ENCODE measurements around the gene CLBA1. TPM values are rescaled to one million over a fixed set of nuclear protein-coding genes. Genes with fewer than 3 reads are reported as not detected.

Gene CLBA1
- polyA plus RNA-seq, 2 of the 4 experiments (the other 2 are of a cell fraction) = 11.5 to 12.0 TPM

DNA sequence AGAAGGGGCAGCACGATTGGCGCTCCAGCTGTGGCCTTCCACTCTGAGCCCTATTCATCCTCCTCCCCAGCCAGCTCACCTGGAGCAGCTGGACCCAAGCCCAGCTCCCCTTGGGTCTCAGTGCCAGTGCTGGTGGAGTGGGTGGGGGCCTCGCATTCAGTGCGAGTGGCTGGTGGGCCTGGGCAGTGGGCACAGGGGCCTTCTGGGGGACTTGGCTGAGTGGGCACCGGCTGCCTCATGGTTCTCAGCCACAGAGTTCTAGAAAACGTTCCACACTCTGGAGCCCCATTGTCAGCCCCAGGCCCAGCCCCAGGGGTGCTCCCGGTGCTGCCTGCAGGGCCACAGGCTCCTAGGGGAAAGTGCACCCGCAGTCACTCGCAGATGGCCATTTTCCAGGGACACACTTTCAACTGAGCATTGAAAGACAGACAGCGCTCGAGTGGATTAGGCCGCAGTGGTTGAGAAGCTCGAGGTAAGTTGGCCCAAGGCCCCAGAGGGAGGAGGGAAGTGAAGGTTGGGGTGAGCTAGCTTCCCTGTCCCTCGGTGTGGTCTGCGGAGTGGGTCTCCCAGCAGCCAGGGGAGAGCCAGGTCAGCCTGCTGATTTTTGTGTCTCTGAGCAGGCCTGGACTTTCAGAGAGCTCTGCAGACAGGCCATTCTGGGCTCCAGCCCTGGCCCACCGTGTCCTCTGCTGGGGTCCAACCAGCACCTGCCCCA is 3.8 kb downstream of the CLBA1 start:
- Histone ChIP-seq H3K4me1 (peaks cover 12% of the 10 kb centered on the region; the same call in 2 of the 3 replicates), H3K9me3 (no peaks in the 10 kb centered on the region), H3K4me3 (no peak overlapping the region), H3K27ac (no peak overlapping the region), H3K4me2 (no peak overlapping the region)
- ChIA-PET CTCF (interaction anchor here (0.9 to 2.2 kb wide), 8 partner anchors 10 to 75 kb away, joined by 3 to 12 read pairs (median 4); no protein-coding TSS in a partner anchor), POLR2A (interaction anchor here (0.7 kb wide), 1 partner anchor 10 kb away, joined by 3 read pairs; no protein-coding TSS in a partner anchor)
- WGBS (ENCODE audit: missing lambda C conversion rate) = 89% methylated on average over 13 of the region's 16 CpGs
- ATAC-seq (no peak), DNase-seq (ENCODE audit: low read depth in 1 of 2, low spot score in 1 of 2) (no peak), FAIRE-seq (no peak)
- TF ChIP-seq ZFP36 (IDR thresholded peaks at IDR 0.05; ENCODE audit: borderline replicate concordance, partially characterized antibody) = no peak
- TF ChIP-seq JUN (IDR thresholded peaks at IDR 0.05) = no peak
- no peak for TF ChIP-seq GATA3 (IDR thresholded peaks at IDR 0.05; ENCODE audit: borderline replicate concordance)
- no peak for TF ChIP-seq SMC3 (IDR thresholded peaks at IDR 0.05)
- no peak for TF ChIP-seq FOSL2 (IDR thresholded peaks at IDR 0.05)
- TF ChIP-seq FOSL2 (CRISPR knock-in tag; IDR thresholded peaks at IDR 0.05) = no peak
- TF ChIP-seq HOXA7 (CRISPR knock-in tag; IDR thresholded peaks at IDR 0.05) = no peak
- no peak for TF ChIP-seq SREBF2 (IDR thresholded peaks at IDR 0.05)
- TF ChIP-seq EHF (CRISPR knock-in tag; IDR thresholded peaks at IDR 0.05) = no peak
- TF ChIP-seq RAD21 (conservative IDR thresholded peaks at IDR 0.05 in 1 of 2, IDR thresholded peaks at IDR 0.05 in 1 of 2) = no peak
- no peak for TF ChIP-seq RARB (CRISPR knock-in tag; IDR thresholded peaks at IDR 0.05)
- TF ChIP-seq, protein P1, sequence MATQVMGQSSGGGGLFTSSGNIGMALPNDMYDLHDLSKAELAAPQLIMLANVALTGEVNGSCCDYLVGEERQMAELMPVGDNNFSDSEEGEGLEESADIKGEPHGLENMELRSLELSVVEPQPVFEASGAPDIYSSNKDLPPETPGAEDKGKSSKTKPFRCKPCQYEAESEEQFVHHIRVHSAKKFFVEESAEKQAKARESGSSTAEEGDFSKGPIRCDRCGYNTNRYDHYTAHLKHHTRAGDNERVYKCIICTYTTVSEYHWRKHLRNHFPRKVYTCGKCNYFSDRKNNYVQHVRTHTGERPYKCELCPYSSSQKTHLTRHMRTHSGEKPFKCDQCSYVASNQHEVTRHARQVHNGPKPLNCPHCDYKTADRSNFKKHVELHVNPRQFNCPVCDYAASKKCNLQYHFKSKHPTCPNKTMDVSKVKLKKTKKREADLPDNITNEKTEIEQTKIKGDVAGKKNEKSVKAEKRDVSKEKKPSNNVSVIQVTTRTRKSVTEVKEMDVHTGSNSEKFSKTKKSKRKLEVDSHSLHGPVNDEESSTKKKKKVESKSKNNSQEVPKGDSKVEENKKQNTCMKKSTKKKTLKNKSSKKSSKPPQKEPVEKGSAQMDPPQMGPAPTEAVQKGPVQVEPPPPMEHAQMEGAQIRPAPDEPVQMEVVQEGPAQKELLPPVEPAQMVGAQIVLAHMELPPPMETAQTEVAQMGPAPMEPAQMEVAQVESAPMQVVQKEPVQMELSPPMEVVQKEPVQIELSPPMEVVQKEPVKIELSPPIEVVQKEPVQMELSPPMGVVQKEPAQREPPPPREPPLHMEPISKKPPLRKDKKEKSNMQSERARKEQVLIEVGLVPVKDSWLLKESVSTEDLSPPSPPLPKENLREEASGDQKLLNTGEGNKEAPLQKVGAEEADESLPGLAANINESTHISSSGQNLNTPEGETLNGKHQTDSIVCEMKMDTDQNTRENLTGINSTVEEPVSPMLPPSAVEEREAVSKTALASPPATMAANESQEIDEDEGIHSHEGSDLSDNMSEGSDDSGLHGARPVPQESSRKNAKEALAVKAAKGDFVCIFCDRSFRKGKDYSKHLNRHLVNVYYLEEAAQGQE (IDR thresholded peaks at IDR 0.05) = no peak
- no peak for TF ChIP-seq MYC (IDR thresholded peaks at IDR 0.05; ENCODE audit: borderline replicate concordance, low read length)
- no peak for TF ChIP-seq NPAS2 (CRISPR knock-in tag; IDR thresholded peaks at IDR 0.05; ENCODE audit: borderline replicate concordance)
- no peak for TF ChIP-seq MAZ (IDR thresholded peaks at IDR 0.05; ENCODE audit: borderline replicate concordance, low read depth, low read length)
- TF ChIP-seq, protein P2, sequence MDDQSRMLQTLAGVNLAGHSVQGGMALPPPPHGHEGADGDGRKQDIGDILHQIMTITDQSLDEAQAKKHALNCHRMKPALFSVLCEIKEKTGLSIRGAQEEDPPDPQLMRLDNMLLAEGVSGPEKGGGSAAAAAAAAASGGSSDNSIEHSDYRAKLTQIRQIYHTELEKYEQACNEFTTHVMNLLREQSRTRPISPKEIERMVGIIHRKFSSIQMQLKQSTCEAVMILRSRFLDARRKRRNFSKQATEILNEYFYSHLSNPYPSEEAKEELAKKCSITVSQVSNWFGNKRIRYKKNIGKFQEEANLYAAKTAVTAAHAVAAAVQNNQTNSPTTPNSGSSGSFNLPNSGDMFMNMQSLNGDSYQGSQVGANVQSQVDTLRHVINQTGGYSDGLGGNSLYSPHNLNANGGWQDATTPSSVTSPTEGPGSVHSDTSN (IDR thresholded peaks at IDR 0.05) = no peak
- no peak for TF ChIP-seq ZSCAN20 (CRISPR knock-in tag; IDR thresholded peaks at IDR 0.05)

DNA sequence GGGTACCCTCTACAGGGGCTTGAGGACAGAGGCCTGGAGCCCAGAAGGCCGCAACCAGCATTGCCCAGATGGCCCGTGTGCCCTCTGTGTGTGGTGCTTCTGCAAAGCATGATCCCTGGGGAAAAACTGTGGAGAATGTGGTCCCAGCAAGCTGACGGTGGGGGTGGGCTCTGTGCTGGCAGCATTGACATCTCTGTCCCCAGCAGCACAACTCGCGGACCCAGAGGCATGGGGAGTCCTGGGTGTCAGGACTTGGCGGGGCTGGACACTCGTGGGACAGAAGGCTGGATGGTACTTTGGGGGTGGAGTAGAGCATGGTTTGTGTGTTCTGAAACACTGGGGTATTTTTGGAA is 4.3 kb downstream of the CLBA1 start:
- 84% methylated on average over 5 of the region's 7 CpGs for WGBS (ENCODE audit: missing lambda C conversion rate)
- POLR2A ChIA-PET = no interaction called here
- no peak for FAIRE-seq

More for the DNA sequence above, 4.3 kb downstream of the CLBA1 start:
- CTCF ChIA-PET = interaction anchor here (0.9 to 2.2 kb wide), 7 partner anchors 9 to 56 kb away, joined by 3 to 12 read pairs (median 4); no protein-coding TSS in a partner anchor
- Histone ChIP-seq H3K4me2 (no peak overlapping the region), H3K9me3 (no peaks in the 10 kb centered on the region), H3K4me3 (no peak overlapping the region), H3K27ac (no peak overlapping the region), H3K4me1 (peaks cover 12% of the 10 kb centered on the region; the same call in 2 of the 3 replicates)
- DNase-seq (ENCODE audit: low read depth in 1 of 2, low spot score in 1 of 2) = no peak
- no peak for TF ChIP-seq RFX5 (IDR thresholded peaks at IDR 0.05)
- TF ChIP-seq HOXB5 (CRISPR knock-in tag; IDR thresholded peaks at IDR 0.05) = no peak
- TF ChIP-seq TP53 (CRISPR knock-in tag; IDR thresholded peaks at IDR 0.05) = no peak
- no peak for TF ChIP-seq GATA3 (IDR thresholded peaks at IDR 0.05; ENCODE audit: borderline replicate concordance)
- no peak for TF ChIP-seq EHF (CRISPR knock-in tag; IDR thresholded peaks at IDR 0.05)
- no peak for TF ChIP-seq RNF2 (IDR thresholded peaks at IDR 0.05; ENCODE audit: borderline replicate concordance, low read depth)
- no peak for TF ChIP-seq FOSB (CRISPR knock-in tag; IDR thresholded peaks at IDR 0.05)
- TF ChIP-seq JUN (IDR thresholded peaks at IDR 0.05) = no peak
- no peak for TF ChIP-seq MAZ (IDR thresholded peaks at IDR 0.05; ENCODE audit: borderline replicate concordance, low read depth, low read length)
- TF ChIP-seq, protein P3, sequence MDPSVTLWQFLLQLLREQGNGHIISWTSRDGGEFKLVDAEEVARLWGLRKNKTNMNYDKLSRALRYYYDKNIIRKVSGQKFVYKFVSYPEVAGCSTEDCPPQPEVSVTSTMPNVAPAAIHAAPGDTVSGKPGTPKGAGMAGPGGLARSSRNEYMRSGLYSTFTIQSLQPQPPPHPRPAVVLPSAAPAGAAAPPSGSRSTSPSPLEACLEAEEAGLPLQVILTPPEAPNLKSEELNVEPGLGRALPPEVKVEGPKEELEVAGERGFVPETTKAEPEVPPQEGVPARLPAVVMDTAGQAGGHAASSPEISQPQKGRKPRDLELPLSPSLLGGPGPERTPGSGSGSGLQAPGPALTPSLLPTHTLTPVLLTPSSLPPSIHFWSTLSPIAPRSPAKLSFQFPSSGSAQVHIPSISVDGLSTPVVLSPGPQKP (IDR thresholded peaks at IDR 0.05; ENCODE audit: low read depth, low read length) = no peak
- TF ChIP-seq EHMT2 (IDR thresholded peaks at IDR 0.05; ENCODE audit: low read depth) = no peak
- TF ChIP-seq MYC (IDR thresholded peaks at IDR 0.05; ENCODE audit: borderline replicate concordance, low read length) = no peak
- no peak for TF ChIP-seq CEBPB (IDR thresholded peaks at IDR 0.05)
- ATAC-seq = no peak
